DLD1 (cell line): ENCODE results near the gene MTHFD1L.
"Not testable (repeated sequence)": the region's sequence is repeated elsewhere in the genome, so short reads cannot be mapped to it uniquely, and the experiment has no call there.

Experiments used
- in situ Hi-C: cut with HindIII; loops from 2 replicates; pipeline ENCODE4 v1.10.0; 2017; ENCODE audit warnings: low sequenced_read_pairs

MTHFD1L gene

GRCh38 chr6:150865406-150866146 lies at the start of gene MTHFD1L:
TSS of gene MTHFD1L (plus strand) at chr6:150865702. CDS start at chr6:150865823, 121 bp downstream.
- in situ Hi-C loops = no loop called here

GRCh38 chr6:150816554-150816953 lies 48.9 kb upstream of the MTHFD1L start:
- in situ Hi-C loops = not testable (repeated sequence)

- in situ Hi-C loops = no loop called here
Observed at GRCh38 chr6:150822932-150823331, 42.6 kb upstream of the MTHFD1L start.

GRCh38 chr6:150826788-150827187 lies 38.7 kb upstream of the MTHFD1L start:
- in situ Hi-C loops = no loop called here

- in situ Hi-C loops = not testable (repeated sequence)
Observed at GRCh38 chr6:150828107-150828506, 37.4 kb upstream of the MTHFD1L start.

GRCh38 chr6:150830439-150831165 lies 34.9 kb upstream of the MTHFD1L start:
- in situ Hi-C loops = no loop called here

- in situ Hi-C loops = no loop called here
Observed at GRCh38 chr6:150831577-150831976, 33.9 kb upstream of the MTHFD1L start.

- in situ Hi-C loops = no loop called here
Observed at GRCh38 chr6:150835620-150836019, 29.9 kb upstream of the MTHFD1L start.

GRCh38 chr6:150840185-150840584 lies 25.3 kb upstream of the MTHFD1L start:
- in situ Hi-C loops = no loop called here

- in situ Hi-C loops = no loop called here
Observed at GRCh38 chr6:150841189-150841588, 24.3 kb upstream of the MTHFD1L start.

GRCh38 chr6:150841697-150842096 lies 23.8 kb upstream of the MTHFD1L start:
- in situ Hi-C loops = no loop called here

- in situ Hi-C loops = no loop called here
Observed at GRCh38 chr6:150844371-150844770, 21.1 kb upstream of the MTHFD1L start.

- in situ Hi-C loops = no loop called here
Observed at GRCh38 chr6:150846641-150847040, 18.9 kb upstream of the MTHFD1L start.

- in situ Hi-C loops = no loop called here
Observed at GRCh38 chr6:150848400-150848799, 17.1 kb upstream of the MTHFD1L start.

GRCh38 chr6:150854392-150854791 lies 11.1 kb upstream of the MTHFD1L start:
- in situ Hi-C loops = not testable (repeated sequence)

- in situ Hi-C loops = not testable (repeated sequence)
Observed at GRCh38 chr6:150855171-150855570, 10.3 kb upstream of the MTHFD1L start.

- in situ Hi-C loops = no loop called here
Observed at GRCh38 chr6:150857062-150857944, 8.2 kb upstream of the MTHFD1L start.

- in situ Hi-C loops = no loop called here
Observed at GRCh38 chr6:150857945-150858308, 7.6 kb upstream of the MTHFD1L start.

- in situ Hi-C loops = not testable (repeated sequence)
Observed at GRCh38 chr6:150861448-150862168, 3.9 kb upstream of the MTHFD1L start.

- in situ Hi-C loops = no loop called here
Observed at GRCh38 chr6:150863213-150863928, 2.1 kb upstream of the MTHFD1L start.
